ENCODE measurements around the gene DPF1.
A peak's percentile ranks its signal among the peaks of the same experiment; 100 is the strongest.
"Not testable (repeated sequence)": the region's sequence is repeated elsewhere in the genome, so short reads cannot be mapped to it uniquely, and the experiment has no call there.

DPF1 gene

DNA sequence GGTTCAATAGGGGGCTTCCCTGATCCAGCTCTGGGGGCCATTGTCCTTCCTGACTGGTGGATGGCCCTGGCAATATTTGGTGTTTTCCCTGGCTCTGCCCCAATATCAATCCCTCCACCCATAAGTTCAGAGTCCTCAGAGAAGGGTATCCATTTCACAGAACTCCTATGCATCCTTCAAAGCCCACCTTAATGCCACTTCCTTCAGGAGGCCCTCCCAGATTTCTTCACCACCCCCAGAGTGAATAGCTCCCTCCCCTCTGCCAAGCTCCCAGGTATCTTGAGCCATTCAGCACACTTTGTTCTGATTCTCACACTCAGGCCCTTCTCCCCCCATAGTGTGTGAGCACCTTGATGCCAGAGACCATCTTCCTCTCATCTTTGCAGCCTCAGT is 26.4 kb upstream of the DPF1 start:
- DNase-seq, result no peak

- no peak for DNase-seq
Measured at GRCh38 chr19:38248421-38248820, 24.4 kb upstream of the DPF1 start.

DNA sequence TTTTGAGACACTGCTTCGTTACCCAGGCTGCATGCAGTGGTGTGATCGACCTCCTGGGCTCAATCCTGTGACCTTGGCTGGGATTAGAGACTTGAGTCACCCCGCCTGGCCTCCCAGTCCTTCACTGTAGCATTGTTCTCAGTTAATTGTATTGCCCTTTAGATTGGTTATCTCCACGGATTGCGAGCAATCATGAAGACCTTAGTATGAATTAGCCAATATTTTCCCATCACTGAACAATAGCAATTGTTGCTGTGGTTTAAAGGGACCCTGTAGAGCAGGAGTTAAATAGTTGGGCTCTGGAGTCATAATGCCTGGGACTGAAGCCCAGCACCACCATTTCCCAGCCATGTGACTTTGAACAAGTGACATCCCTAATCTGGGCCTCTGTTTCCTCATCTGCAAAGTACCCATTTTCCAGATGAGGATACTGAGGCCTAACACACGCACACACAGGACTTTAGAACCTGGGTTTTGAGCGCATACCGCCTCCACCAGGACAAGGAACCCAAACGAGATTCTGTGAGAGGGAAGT is 23.8 kb upstream of the DPF1 start:
- no peak for DNase-seq

- no peak for DNase-seq
Measured at GRCh38 chr19:38247126-38247525, 23.1 kb upstream of the DPF1 start.

DNA sequence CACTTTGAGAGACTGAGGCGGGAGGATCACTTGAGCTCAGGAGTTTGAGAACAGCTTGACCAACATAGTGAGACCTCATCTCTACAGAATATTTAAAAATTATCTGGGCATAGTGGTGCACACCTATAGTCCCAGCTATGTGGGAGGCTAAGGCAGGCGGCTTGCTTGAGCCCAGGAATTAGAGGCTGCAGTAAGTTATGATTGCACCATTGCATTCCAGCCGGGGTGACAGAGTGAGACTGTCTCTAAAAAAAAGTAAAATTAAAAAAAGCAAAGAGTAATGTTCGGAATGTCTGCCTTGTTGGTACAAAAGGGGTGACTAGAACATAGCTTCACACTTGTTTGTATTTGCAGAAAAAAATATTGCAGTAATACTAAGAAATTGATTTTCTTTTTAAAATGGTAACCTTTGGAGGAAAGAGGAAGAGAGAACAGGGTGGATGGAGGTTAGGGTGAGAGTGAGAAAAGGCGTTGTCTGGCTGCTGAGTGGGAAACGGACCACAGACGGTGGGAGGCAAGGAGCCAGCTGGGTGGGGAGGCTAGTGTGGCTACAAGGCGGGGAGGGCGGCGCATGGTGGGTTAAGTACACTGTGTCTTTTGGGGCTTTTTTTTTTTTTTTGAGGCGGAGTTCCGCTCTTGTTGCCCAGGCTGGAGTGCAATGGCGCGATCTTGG is 21.9 kb upstream of the DPF1 start:
- no peak for DNase-seq

DNA sequence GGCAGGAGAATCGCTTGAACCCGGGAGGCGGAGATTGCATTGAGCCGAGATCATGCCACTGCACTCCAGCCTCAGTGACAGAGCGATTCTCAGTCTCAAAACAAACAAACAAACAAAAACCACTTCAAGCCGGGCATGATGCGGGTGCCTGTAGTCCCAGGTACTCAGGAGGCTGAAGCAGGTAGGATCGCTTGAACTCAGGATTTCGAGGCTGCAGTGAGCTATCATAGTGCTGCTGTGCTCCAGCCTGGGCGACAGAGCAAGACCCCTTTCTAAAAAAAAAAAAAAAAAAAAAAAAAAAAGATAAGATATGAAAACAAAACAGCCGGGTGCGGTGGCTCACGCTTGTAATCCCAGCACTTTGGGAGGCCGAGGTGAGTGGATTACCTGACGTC is 19.3 kb upstream of the DPF1 start:
- DNase-seq, result no peak

DNA sequence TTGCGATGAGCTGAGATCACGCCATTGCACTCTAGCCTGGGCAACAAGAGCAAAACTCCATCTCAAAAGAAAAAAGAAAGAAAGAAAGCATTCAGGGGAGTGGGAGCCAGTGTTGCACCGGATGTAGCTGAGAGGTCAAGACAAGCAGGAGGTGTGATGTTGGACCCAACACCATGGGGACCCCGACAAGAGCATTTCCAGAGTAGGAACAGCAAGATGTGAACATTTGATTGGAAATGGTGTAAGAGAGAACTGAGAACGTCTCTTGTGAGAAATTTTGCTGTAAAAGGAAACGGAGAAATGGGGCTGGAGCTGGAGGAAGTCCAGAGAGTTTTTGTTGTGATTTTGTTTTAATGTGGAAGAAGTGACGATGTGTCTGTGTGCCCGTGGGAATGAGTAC is 15.8 kb upstream of the DPF1 start:
- no peak for DNase-seq

- DNase-seq, result no peak
Measured at GRCh38 chr19:38234615-38235014, 10.6 kb upstream of the DPF1 start.

- DNase-seq, result peak; percentile 72
Measured at GRCh38 chr19:38233740-38234251, 9.8 kb upstream of the DPF1 start.

DNA sequence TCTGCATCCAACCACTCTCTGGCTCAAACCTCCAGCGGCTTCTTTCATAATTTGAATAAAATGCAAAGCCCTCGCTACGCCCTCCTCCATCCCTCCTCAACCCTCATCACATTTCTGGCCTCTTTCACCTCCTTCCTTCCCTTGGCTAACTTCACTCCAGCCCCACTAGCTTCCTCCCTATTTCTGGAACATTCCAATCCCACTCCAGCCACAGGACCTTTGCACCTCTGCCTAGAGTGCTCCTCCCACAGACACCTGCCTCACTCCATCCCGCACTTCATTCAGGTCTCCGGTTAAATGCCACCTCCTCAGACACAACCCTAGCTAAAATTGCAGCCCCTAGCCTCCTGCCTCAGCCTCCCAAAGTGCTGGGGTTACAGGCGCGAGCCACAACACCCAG is 7.9 kb upstream of the DPF1 start:
- no peak for DNase-seq

- not testable (repeated sequence) for DNase-seq
Measured at GRCh38 chr19:38230506-38231133, 6.6 kb upstream of the DPF1 start.

DNA sequence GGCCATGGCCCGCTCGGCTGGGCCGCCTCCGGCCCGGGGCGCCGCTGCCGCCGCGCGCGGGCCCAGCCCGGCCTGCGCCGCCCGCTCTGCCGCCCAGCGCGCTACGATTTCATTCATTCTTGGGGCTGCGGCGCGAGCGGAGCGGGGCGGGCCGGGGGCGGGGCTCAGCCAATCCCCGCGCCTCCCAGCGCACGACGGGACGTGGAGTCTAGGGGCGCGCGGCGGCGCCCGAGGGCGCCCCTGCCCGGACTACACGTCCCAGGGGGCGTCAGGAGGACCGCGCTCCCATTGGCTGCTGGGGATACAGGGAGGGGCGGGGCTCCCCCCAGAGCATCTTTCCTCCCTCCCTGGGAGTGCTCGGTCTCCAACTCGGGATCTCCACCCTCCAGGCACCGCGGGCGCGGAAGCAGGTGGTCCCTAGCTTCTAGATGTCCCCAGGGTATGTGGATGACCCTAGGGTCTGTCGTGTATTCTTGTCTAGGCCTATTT is 5.6 kb upstream of the DPF1 start:
- DNase-seq, result peak; percentile 35

DNA sequence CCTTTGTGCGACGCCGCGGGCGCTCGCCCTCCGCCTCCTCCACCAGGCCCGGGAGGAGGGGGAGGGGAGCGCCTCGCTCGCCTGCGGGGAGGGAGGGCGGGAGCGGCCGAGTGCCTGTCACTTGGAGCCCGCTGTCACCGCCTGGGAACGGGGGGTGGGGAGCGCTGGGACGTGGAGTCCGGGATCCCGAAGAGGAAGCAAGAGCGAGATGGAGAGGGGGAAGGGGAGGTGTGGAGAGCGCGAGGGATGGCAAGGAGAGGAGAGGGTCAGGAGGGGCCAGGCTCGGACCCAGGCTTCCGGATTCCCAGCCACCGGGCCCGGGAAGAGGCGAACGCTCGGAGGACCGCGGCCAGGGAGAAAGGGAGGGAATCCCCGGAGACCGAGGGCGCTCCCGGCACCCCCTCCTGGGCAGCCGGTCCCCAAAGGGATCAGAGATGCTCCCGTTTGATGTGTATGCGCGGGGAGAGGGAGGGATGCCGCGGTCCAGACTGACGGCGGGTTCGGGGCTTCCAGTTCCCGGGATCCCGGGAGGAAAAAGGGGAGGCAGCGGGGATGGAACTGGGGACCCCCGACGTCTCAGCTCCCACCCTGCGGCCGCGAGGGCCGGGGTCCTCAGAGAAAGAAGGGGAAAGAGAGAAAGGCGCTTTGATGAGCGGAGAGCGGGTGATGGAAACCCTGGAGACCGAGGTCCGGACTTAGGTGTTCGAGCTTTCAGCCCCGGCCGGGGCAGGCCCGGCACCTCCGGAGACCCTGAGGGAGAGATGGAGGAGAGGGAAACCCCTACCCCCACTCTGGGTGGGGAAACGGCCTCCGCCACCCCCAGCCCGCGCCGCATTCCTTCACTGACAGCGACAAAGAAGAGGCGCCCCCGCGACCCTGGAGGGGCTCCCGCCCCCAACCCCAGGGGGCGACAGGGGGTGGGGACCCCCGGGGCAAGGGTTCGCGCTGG is 4.7 kb upstream of the DPF1 start:
- DNase-seq, result no peak

DNA sequence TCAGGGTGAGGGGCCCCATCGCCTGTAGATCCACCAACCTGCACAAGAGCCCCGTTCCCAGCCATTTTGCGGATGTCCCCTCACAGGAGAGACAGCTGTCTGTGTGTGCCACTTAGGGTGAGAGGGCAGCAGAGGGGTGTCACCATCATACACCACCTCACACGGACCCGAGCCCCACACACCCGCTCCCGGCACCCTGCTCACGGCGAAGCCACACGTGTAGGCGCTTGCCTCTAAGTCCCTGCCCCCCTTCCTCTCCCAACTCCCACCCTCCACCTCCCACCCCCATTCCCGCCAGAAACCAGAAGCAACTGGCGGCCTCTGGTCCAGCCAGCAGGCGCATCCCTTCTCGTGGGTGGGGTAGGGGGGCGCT is 4.0 kb upstream of the DPF1 start:
- no peak for DNase-seq

- no peak for DNase-seq
Measured at GRCh38 chr19:38227287-38228004, 3.4 kb upstream of the DPF1 start.

GRCh38 chr19:38224863-38225218 is 819 bp upstream of the DPF1 start:
- DNase-seq, result not testable (repeated sequence)

DNA sequence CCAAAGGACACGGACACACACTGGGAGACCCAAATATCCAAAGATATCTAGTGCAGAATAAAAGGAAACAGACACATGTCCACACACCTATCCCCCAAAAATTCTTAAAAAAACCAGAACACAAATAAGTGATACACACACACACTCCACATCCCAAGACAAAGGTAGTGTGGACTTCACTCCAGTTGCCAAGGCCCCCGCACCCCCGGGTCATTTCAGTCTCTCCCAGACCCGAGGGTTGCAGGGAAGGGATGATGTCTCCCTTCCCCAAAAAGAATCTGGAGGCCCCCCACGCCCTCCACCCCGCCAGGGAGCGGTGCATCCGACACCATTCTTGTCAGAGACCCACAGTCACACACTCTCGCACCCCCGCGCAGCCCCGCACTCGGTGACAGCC is 407 bp downstream of the DPF1 start:
- no peak for DNase-seq

DNA sequence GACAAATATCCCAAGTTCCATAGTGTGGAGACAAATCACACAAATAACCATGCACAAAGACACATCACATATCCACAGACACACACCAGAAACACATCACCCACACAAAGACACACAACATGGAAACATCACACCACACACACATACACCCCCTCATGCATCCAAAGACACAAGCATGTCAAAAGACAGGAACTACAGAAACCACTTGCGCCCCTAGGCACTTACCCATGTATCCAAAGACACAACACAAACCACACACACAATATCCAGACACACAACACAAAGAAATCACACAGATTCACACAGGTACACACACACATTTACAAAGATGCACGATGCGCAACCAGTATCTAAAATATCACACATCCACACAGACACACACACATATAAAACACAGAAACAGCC is 901 bp downstream of the DPF1 start:
- no peak for DNase-seq

- DNase-seq, result no peak
Measured at GRCh38 chr19:38221919-38222830, 1.8 kb downstream of the DPF1 start.

GRCh38 chr19:38221421-38221820 is 2.6 kb downstream of the DPF1 start:
- no peak for DNase-seq

- no peak for DNase-seq
Measured at GRCh38 chr19:38219221-38219620, 4.8 kb downstream of the DPF1 start.

DNA sequence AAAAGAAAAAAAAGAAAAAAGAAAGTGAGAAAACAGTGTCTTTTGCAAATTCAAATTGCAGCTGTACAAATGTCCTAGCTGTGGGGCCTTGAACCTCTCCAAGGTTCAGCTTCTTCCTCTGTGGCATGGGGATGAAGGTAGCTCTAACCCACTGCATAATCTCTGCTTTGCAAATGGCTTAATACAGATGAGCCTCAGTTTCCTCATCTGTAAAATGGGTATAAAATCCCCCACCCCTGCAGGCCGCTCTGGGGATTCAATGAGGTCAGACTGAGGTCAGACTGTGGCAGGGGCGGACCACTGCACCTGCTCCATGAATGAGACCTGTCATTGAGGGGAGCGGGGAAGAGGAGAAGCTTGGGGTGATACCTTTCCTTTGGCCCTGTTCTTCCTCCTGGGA is 5.8 kb downstream of the DPF1 start:
- DNase-seq, result no peak
